SKM-1 (cell line): ENCODE results near the gene CDH23.
A peak's percentile ranks its signal among the peaks of the same experiment; 100 is the strongest.

Experiments used
- DNase-seq: peaks from one replicate; lab custom pipeline; 2025; ENCODE audit not compliant: unreplicated experiment; lab: John Stamatoyannopoulos, UW

CDH23 gene

DNA sequence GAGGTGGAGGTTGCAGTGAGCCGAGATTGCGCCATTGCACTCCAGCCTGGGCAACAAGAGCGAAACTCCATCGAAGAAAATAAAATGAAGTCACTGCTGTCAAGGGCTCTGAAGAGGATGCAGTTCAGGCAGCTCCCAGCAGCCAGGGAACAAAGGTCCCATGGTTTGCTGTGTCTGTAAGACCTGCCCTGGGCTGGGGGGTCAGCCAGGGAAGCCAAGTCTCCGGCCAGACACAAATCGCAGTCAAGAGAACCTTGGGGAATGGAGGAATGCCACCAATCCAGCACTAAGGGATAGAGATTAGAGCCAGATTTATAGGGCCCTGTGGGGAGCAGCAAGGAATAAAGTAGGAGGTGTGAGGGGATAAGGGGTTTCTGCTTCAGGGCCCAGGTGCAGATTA lies 405.5 kb downstream of the CDH23 start:
- no peak for DNase-seq

DNA sequence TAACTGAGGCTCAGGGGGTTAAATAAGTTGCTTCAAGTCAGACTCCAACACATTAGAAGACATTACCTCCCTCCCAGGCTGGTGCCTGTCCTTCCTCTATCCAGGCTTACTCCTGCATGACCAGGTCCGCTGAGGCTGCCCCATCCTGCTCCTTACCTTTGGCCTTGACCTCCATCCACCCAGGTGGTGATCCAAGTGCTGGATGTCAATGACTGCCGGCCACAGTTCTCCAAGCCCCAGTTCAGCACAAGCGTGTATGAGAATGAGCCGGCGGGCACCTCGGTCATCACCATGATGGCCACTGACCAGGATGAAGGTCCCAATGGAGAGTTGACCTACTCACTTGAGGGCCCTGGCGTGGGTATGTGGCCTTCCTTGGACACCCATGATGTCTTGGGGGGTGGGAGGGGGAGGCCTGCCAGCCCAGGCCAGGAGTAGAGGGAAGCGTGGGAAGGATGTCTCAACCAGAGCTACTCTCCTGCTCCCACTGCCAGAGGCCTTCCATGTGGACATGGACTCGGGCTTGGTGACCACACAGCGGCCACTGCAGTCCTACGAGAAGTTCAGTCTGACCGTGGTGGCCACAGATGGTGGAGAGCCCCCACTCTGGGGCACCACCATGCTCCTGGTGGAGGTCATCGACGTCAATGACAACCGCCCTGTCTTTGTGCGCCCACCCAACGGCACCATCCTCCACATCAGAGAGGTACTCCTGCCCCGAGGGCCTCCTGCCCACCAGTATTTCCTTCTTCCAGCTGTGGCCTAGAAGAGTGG lies 406.2 kb downstream of the CDH23 start:
- DNase-seq, result no peak

DNA sequence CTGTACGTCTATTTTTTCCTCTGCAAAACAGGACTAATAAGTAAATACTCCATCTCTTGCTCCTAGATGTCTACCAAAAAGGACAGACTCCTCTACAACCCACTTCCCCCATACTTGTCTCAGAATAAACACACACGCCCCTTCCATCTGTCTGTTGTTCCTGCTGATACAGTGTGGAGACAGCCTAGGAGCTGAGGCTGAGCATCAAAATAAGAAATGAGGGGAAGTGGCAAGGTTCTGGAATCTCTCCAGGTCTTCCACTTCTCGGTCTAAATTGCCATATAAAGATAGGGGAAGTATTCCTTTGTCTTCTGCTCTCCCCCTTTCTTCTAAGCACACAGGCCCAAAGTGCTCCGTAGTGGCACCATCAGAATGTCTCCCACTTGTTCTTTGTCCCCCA lies 407.4 kb downstream of the CDH23 start:
- DNase-seq, result peak; percentile 78

GRCh38 chr10:71805776-71806703 lies 409.3 kb downstream of the CDH23 start:
- no peak for DNase-seq

GRCh38 chr10:71806704-71807556 lies 410.2 kb downstream of the CDH23 start:
- no peak for DNase-seq

GRCh38 chr10:71807557-71808510 lies 411.1 kb downstream of the CDH23 start:
- DNase-seq, result no peak

DNA sequence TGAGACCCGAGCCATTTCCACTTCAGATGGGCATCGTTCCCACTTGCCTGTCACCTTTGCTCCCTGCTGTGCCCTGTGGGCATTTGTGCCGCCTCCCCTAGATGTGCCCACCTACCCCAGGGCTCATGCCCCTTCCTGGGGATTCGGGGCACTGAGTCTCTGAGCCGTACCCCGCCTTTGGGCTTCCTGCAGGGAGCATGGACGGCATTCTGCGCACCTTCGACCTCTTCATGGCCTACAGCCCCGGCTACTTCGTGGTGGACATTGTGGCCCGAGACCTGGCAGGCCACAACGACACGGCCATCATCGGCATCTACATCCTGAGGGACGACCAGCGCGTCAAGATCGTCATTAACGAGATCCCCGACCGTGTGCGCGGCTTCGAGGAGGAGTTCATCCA lies 412.9 kb downstream of the CDH23 start:
- DNase-seq, result no peak

DNA sequence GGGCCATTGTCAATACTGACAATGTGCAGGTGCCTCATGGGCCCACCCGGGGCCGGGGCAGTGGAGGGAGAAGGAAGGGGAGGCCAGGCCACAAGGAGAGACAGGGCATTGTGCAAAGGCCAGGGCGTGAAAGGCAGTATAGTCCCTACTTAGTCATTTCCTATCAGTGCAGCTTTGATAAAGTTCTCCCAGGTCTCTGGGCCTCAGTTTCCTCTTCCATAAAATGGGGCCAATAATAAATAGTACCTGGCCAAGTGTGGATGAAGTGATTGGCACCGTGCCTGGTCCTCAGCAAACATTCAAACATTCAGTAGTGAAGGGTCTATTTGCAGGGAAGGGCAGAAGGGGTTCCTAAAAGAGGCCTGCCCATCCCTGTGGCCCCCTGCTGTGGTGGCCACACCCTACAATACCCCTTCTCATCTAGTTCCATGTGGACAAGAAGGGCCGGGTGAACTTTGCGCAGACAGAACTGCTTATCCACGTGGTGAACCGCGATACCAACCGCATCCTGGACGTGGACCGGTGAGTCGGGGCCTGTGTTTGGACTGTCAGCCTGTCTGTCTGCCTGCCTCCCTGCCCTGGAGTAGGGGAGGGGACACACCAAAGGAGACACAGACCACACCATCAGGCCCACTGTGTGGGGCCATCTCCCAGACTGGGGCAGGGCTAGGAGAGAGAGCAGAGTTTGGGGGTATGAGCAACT lies 413.5 kb downstream of the CDH23 start:
- no peak for DNase-seq

DNA sequence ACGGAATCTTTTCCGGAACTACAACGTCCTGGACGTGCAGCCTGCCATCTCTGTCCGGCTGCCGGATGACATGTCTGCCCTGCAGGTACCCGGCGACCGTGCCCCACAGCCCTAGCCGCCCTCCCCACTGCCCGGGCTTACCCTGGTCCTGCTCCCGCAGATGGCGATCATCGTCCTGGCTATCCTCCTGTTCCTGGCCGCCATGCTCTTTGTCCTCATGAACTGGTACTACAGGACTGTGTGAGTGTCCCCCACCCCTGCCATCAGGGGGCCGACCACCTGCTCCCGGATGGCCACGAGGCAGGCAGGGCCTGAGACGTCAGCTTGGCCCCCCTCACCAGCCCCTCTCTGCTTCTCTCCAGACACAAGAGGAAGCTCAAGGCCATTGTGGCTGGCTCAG lies 414.6 kb downstream of the CDH23 start:
- DNase-seq, result no peak

- peak; percentile 51 for DNase-seq
Measured at GRCh38 chr10:71812016-71812912, 415.5 kb downstream of the CDH23 start.

DNA sequence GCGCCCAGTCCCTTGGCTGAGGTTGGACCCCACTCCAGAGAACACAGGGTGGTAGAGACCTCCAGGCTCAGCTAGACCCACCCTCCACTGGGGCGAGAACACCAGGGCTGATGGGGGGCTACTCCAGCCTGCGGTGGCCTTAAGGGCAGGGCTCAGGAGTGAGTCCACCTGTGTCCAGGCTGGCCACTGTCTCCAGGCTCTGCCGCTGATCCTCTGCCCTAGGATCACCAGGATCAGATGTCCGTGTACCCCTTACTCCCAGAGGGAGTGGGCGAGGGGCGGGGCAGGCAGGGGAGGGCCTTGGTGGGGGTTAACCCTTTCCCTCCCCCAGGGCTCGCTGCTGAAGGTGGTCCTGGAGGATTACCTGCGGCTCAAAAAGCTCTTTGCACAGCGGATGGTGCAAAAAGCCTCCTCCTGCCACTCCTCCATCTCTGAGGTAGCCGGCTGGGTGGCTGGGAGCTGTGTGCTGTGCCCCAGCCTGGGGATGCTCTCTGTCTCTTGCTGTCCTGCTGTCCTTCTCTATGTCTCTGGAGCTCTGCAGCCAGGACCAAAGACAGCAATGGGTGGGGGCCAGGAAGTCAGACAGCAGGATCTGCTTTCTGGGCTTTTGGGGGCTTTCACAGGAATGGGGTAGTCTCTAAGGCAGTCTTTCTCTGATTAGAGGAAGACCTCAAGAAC lies 416.3 kb downstream of the CDH23 start:
- no peak for DNase-seq

- no peak for DNase-seq
Measured at GRCh38 chr10:71814922-71815411, 418.2 kb downstream of the CDH23 start.

DNA sequence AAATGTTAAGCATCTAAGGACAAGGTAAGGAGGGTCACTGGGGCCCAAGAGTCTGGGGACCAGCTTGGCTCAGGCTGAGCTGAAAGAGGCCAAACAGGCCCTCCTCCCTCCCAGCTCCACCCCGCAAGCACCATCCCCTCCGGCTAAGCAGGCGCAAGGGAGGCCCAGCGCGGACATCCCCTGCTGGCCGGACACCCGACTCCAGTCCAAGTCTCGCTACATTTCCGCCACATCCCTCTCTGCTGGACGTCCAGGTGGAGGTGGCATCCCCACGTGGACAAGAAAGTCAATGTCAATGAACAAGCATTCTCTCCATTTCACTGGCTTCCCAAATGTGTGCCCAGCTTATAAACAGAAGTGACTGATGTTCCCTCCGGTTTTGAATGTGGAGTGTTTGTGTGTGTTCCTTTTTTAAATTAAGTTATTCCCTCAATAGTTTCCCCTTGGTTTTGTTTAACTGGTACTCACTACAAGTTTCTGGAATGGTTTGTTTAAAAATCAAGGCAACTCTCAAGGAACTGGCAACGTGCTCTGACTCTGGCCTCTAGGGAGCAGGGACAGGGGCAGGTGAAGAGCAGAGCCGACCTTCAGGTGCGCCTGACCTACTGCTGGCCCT lies 418.9 kb downstream of the CDH23 start:
- no peak for DNase-seq

DNA sequence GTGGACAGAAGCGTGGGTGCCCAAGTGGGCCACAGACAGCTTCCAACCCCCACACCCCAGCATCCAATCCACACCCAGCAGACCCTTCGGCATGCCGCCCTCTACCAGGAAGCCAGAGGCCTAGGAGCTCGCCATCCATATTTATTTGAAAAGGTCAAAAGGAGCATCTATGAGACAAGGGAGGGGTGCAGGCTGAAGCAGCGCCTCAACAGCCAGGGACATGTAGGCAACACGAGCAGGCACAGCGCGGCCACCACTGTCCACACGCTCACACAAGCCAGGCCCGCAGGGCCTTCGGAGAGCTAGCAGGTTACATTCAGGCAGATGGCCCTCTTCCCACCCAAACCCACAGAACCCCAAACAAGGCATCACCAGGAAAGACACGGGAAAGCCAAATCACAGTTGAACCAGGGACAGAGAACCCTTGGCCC lies 419.7 kb downstream of the CDH23 start:
- DNase-seq, result no peak

GRCh38 chr10:71816936-71817618 lies 420.4 kb downstream of the CDH23 start:
- DNase-seq, result no peak

DNA sequence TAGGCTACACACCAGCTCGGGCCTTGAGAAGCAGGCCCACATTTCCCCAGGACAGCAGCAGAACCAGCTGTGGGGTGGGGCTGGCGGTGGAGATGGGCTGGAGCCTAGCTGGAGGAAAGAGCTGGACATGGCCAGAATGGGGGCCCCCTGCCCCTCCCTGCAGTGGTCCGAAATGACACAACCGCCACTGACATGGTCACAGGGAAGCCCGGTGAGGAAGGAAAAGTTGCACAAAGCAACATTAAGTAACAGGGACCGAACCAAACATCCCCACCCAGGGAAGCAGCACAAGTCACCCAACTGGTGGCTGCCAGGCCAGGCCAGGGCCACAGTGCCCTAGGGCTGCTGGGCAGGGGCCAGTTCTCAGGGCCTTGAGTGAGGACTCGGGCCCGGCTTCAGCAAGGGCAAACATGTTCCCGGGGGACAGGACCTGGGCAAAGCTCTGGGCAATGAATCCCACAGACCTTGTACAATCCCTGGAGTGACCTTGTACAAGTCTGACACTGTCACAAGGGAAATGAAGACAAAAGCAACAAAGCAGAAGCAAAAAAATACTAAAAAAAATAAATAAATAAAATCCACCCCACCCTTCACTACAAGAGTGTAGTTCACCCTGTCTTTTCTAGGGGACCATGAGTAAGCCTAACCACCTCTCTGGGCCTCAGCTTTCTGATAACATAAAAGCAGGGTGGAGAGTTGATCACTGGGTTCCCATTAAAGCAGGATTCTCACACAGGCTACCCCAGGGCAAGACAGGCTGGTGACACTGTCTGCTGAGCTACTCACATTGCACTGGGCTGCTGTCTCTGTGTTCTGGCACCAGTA lies 421.3 kb downstream of the CDH23 start:
- peak; percentile 54 for DNase-seq
